ENCODE results near the gene ZNF688.

The ZNF688 gene

GRCh38 chr16:30585400-30586191 lies 14.1 kb upstream of the ZNF688 start, which contains the start of gene ZNF785:
Gene ZNF785, minus strand, starts transcription at chr16:30585697. Its CDS starts 86 bp downstream, at chr16:30585611.
- DNase-seq (ENCODE audit: low read depth): peak; percentile 82

DNA sequence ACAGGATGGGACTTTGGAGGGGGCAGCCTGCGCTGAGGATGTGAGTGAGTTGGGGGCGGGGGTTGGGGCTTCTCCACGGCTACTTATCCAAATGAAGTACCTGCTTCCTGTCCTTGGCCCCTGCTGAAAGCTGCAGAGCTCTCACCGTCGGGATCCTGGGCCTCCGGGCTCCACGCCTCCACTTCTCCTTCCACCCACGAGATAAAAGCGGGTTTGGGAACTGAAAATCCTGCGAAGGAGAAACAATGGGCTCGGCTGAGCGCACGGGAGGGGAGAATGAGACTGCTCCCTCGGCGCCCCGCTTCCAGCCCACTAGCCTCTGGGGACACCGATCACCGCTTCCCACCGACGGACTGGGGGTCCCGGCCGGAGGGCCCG lies 13.5 kb upstream of the ZNF688 start:
- no peak for DNase-seq (ENCODE audit: low read depth)

- no peak for DNase-seq (ENCODE audit: low read depth)
Measured at GRCh38 chr16:30582611-30583340, 11.3 kb upstream of the ZNF688 start.

GRCh38 chr16:30581457-30581856 lies 9.9 kb upstream of the ZNF688 start:
- no peak for DNase-seq (ENCODE audit: low read depth)

GRCh38 chr16:30574678-30575077 lies 3.2 kb upstream of the ZNF688 start:
- DNase-seq (ENCODE audit: low read depth): no peak

- DNase-seq (ENCODE audit: low read depth): no peak
Measured at GRCh38 chr16:30570636-30571444, 674 bp downstream of the ZNF688 start.

GRCh38 chr16:30569746-30570635 lies 1.5 kb downstream of the ZNF688 start:
- no peak for DNase-seq (ENCODE audit: low read depth)

GRCh38 chr16:30569281-30569680 lies 2.2 kb downstream of the ZNF688 start:
- DNase-seq (ENCODE audit: low read depth): no peak

- DNase-seq (ENCODE audit: low read depth): no peak
Measured at GRCh38 chr16:30567991-30568638, 3.4 kb downstream of the ZNF688 start.

DNA sequence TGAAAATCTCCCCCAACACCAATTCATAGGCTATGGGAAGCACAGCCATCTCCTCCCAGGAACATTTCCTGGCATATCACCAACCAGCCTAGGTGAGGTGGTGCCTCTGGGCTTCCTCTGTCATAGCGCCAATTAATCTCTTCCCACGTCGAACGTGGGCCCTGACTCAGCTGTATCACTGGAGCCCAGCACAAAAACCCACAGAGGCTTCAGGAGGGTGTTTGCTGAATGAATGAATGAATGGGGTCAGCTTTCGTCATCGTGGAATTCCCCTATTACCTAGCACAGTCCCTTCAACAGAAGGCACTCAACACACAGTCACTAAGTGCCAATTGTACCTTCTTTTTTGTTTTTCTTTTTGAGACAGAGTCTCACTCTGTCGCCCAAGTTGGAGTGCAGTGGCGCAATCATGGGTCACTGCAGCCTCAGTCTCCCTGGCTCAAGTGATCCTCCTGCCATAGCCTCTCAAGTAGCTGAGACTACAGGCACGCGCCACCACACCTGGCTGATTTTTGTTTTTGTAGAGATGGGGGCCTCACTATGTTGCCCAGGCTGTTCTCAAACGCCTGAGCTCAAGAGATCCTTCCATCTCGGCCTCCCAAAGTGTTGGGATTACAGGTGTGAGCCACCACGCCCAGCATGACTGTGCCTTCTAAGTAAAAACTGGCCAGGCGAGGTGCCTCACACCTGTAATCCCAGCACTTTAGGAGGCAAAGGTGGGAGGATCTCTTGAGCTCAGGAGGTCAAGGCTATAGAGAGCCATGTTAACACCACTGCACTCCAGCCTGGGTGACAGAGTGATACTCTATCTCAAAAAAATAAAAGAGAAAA lies 4.1 kb downstream of the ZNF688 start:
- no peak for DNase-seq (ENCODE audit: low read depth)

DNA sequence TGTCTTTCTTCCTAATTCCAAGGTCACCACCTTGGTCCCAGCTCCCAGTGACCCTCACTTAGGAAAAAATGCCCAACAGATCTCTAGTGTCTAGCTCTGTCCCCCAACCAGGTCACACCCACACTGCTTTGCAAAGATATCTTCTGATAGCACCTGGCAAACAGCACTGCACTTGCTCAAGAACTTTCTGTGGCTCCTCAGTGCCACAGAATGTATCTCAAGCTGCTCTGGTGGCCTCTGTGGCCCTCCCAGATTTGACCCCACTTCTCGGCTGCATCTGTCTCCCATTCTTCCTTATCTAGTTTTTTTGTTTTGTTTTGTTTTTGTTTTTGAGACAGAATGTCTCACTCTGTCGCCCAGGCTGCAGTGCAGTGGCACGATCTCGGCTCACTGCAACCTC lies 5.0 kb downstream of the ZNF688 start:
- DNase-seq (ENCODE audit: low read depth): no peak

- DNase-seq (ENCODE audit: low read depth): no peak
Measured at GRCh38 chr16:30565984-30566383, 5.5 kb downstream of the ZNF688 start.

- DNase-seq (ENCODE audit: low read depth): no peak
Measured at GRCh38 chr16:30565526-30565925, 6.0 kb downstream of the ZNF688 start.

DNA sequence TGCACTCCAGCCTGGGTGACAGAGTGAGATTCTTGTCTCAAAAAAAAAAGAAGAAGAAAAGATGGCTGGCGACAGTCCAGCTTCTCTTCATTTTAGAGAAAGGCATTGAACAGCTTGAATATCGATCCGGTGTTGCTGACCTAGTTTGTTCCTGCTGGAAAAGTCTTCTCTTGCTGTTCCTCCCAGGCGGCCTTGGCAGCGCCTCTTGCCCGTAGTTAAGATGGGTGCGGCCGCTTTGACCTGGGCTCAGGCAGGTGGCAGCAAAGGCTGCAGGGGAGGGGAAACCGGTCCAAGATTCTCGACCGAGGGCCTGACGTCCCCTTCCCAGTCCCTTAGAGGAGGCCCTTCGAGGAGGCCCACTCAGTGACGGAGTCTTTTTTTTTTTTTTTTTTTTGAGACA lies 9.5 kb downstream of the ZNF688 start:
- DNase-seq (ENCODE audit: low read depth): no peak

- DNase-seq (ENCODE audit: low read depth): no peak
Measured at GRCh38 chr16:30561089-30561816, 10.3 kb downstream of the ZNF688 start.

DNA sequence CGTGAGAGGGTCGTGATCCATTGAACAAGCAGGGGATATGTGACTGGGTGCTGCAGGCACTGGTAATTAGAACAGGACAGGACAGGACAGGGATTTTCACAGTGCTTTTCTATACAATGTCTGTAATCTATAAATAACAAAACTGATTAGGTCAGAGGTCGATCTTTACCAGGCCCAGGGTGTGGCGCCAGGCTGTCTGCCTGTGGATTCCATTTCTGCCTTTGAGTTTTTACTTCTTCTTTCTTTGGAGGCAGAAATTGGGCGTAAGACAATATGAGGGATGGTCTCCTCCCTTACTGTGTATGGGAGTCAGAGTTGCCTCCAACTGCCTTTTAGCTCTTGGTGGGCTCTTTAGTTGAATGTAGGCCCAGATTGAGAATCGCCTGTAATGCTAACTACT lies 11.8 kb downstream of the ZNF688 start:
- no peak for DNase-seq (ENCODE audit: low read depth)

DNA sequence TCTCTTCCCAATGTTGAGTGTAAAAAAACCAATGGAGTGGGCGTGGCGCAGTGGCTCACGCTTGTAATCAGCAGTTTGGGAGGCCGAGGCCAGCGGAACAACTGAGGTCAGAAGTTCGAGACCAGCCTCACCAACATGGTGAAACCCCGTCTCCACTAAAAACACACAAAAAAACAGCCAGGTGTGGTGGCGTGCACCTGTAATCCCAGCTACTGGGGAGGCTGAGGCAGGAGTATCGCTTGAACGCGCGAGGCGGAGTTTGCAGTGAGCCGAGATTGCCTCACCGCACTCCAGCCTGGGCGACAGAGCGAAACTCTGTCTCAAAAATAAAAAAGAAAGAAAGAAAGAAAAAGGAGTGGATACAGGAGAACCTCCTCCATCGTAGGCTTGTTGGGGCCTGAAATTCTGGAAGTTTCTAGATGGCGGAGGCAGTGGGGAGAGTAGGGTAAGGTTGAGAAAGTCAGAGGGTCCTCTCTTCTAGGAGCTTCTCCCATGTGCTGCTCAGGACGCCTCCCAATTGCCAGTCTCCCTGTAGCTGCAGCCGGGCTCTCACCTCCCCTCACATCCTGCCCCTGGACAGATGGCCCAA lies 12.6 kb downstream of the ZNF688 start:
- DNase-seq (ENCODE audit: low read depth): no peak

GRCh38 chr16:30557957-30558788 lies 13.3 kb downstream of the ZNF688 start, which contains the start of gene ZNF764:
Gene ZNF764, minus strand, starts transcription at chr16:30558374. Its CDS starts 192 bp downstream, at chr16:30558182.
- peak; percentile 95 for DNase-seq (ENCODE audit: low read depth)

Measured in stimulated activated CD8-positive, alpha-beta memory T cell treated with anti-CD3 and anti-CD28 coated beads, Interleukin-12 subunit alpha, Interleukin-12 subunit beta, amount 100 ng/mL, for 1 hour (primary cell).